LNCAP (cell line): ENCODE results near the gene NOS1AP.

ENCODE experiments used
- CTCF ChIP-seq: fragments of 450-650 bp; IDR thresholded peaks from 2 replicates; pipeline ENCODE4 v1.5.1; 2017; ENCODE audit warnings: mild to moderate bottlenecking

NOS1AP gene

GRCh38 chr1:162069334-162070093 lies at the start of gene NOS1AP:
NOS1AP (plus strand) TSS chr1:162069691; CDS start chr1:162070178, 487 bp downstream.
- peak; percentile 37; the same call in 1 of the 2 replicates for TF ChIP-seq CTCF

GRCh38 chr1:162020150-162020549 lies 49.3 kb upstream of the NOS1AP start:
- TF ChIP-seq CTCF: no peak

GRCh38 chr1:162021124-162021523 lies 48.4 kb upstream of the NOS1AP start:
- no peak for TF ChIP-seq CTCF

GRCh38 chr1:162022626-162023025 lies 46.9 kb upstream of the NOS1AP start:
- TF ChIP-seq CTCF: no peak

GRCh38 chr1:162023181-162023546 lies 46.3 kb upstream of the NOS1AP start:
- no peak for TF ChIP-seq CTCF

- no peak; the same call in 1 of the 2 replicates for TF ChIP-seq CTCF
Observed at GRCh38 chr1:162023547-162024501, 45.7 kb upstream of the NOS1AP start, which contains the start of gene OLFML2B. OLFML2B (minus strand) TSS chr1:162023869; CDS start chr1:162023430, 439 bp downstream.

- no peak for TF ChIP-seq CTCF
Observed at GRCh38 chr1:162025541-162025940, 44.0 kb upstream of the NOS1AP start.
